OCI-M2 (cell line): ENCODE results near the gene RGL1.
"Not testable (repeated sequence)": the region's sequence is repeated elsewhere in the genome, so short reads cannot be mapped to it uniquely, and the experiment has no call there.

Source experiments
- DNase-seq: peaks from one replicate; lab custom pipeline; 2025; ENCODE audit not compliant: unreplicated experiment; lab: John Stamatoyannopoulos, UW

The RGL1 gene

GRCh38 chr1:183804916-183805841 lies at the start of gene RGL1:
RGL1 (plus strand) TSS chr1:183805120; CDS start chr1:183805298, 178 bp downstream.
- DNase-seq: no peak

GRCh38 chr1:183756326-183756725 lies 48.6 kb upstream of the RGL1 start:
- DNase-seq: no peak

GRCh38 chr1:183757061-183757460 lies 47.9 kb upstream of the RGL1 start:
- DNase-seq: no peak

- no peak for DNase-seq
Observed at GRCh38 chr1:183758913-183759312, 46.0 kb upstream of the RGL1 start.

- no peak for DNase-seq
Observed at GRCh38 chr1:183760661-183761060, 44.3 kb upstream of the RGL1 start.

GRCh38 chr1:183761871-183762270 lies 43.0 kb upstream of the RGL1 start:
- no peak for DNase-seq

GRCh38 chr1:183762856-183763255 lies 42.1 kb upstream of the RGL1 start:
- not testable (repeated sequence) for DNase-seq

- DNase-seq: no peak
Observed at GRCh38 chr1:183764981-183765380, 39.9 kb upstream of the RGL1 start.

- no peak for DNase-seq
Observed at GRCh38 chr1:183769956-183770815, 34.7 kb upstream of the RGL1 start.

GRCh38 chr1:183770816-183771128 lies 34.1 kb upstream of the RGL1 start:
- no peak for DNase-seq

- DNase-seq: no peak
Observed at GRCh38 chr1:183773482-183774274, 31.2 kb upstream of the RGL1 start.

GRCh38 chr1:183774938-183775337 lies 30.0 kb upstream of the RGL1 start:
- DNase-seq: no peak

- DNase-seq: no peak
Observed at GRCh38 chr1:183776731-183777130, 28.2 kb upstream of the RGL1 start.

- no peak for DNase-seq
Observed at GRCh38 chr1:183777328-183777727, 27.6 kb upstream of the RGL1 start.

- DNase-seq: no peak
Observed at GRCh38 chr1:183778045-183778444, 26.9 kb upstream of the RGL1 start.

GRCh38 chr1:183778568-183779433 lies 26.1 kb upstream of the RGL1 start:
- no peak for DNase-seq

- DNase-seq: no peak
Observed at GRCh38 chr1:183780159-183780558, 24.8 kb upstream of the RGL1 start.

GRCh38 chr1:183780757-183781156 lies 24.2 kb upstream of the RGL1 start:
- no peak for DNase-seq

GRCh38 chr1:183783342-183783741 lies 21.6 kb upstream of the RGL1 start:
- DNase-seq: no peak
